ENCODE measurements around the gene NBEA. TPM values are rescaled to one million over a fixed set of nuclear protein-coding genes. Genes with fewer than 3 reads are reported as not detected.

Gene NBEA
- total RNA-seq, 2 donors from 2014 or later: 17.5 to 24.7 TPM

DNA sequence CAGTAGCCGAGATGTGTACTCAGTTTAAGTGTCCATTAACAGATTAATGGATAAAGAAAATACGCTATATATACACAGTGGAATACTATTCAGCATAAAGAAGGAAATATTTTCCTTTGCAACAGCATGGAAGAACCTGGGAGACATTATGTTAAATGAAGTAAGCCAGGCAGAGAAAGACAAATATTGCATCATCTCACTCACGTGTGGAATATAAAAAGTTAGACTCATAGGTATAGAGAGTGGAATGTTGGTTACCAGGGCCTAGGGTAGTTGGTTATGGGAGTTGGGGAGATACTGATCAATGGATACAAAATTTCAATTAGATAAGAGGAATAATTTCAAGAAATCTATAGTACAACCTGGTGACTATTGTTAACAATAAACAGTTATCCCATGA, 324.3 kb downstream of the NBEA start:
- peaks cover 0 to 7% of the 10 kb centered on the region in 2 donors for H3K9me3 ChIP-seq
- H3K36me3 ChIP-seq: no peaks in the 10 kb centered on the region
- H3K27ac ChIP-seq: no peak overlapping the region
- TF ChIP-seq CTCF (IDR thresholded peaks at IDR 0.05): no peak
- no peaks in the 10 kb centered on the region for H3K27me3 ChIP-seq
- H3K4me1 ChIP-seq: no peaks in the 10 kb centered on the region
- H3K4me3 ChIP-seq: no peak overlapping the region
- no peak for DNase-seq (ENCODE audit: low spot score)

GRCh38 chr13:35278917-35279316, 336.8 kb downstream of the NBEA start:
- H3K36me3 ChIP-seq: no peaks in the 10 kb centered on the region
- no peak for TF ChIP-seq CTCF (IDR thresholded peaks at IDR 0.05)
- H3K4me3 ChIP-seq: no peak overlapping the region
- no peaks in the 10 kb centered on the region for H3K27me3 ChIP-seq
- no peaks in the 10 kb centered on the region for H3K9me3 ChIP-seq
- no peak overlapping the region for H3K27ac ChIP-seq
- DNase-seq (ENCODE audit: low spot score): no peak
- no peaks in the 10 kb centered on the region for H3K4me1 ChIP-seq

- no peak for DNase-seq (ENCODE audit: low spot score)
- Histone ChIP-seq H3K9me3 (no peaks in the 10 kb centered on the region), H3K4me3 (no peak overlapping the region), H3K36me3 (no peaks in the 10 kb centered on the region), H3K4me1 (no peaks in the 10 kb centered on the region), H3K27me3 (no peaks in the 10 kb centered on the region), H3K27ac (no peak overlapping the region)
- no peak for TF ChIP-seq CTCF (IDR thresholded peaks at IDR 0.05)
These were observed 337.4 kb downstream of the NBEA start for GRCh38 chr13:35279500-35279899.

GRCh38 chr13:35283856-35284255, 341.8 kb downstream of the NBEA start:
- Histone ChIP-seq H3K9me3 (no peaks in the 10 kb centered on the region), H3K4me1 (no peaks in the 10 kb centered on the region), H3K36me3 (no peaks in the 10 kb centered on the region), H3K4me3 (no peak overlapping the region), H3K27me3 (no peaks in the 10 kb centered on the region), H3K27ac (no peak overlapping the region)
- TF ChIP-seq CTCF (IDR thresholded peaks at IDR 0.05): no peak
- DNase-seq (ENCODE audit: low spot score): no peak

GRCh38 chr13:35285677-35286076, 343.6 kb downstream of the NBEA start:
- no peak for TF ChIP-seq CTCF (IDR thresholded peaks at IDR 0.05)
- DNase-seq (ENCODE audit: low spot score): no peak
- Histone ChIP-seq H3K27me3 (no peaks in the 10 kb centered on the region), H3K9me3 (no peaks in the 10 kb centered on the region), H3K4me1 (no peaks in the 10 kb centered on the region), H3K27ac (no peak overlapping the region), H3K36me3 (no peaks in the 10 kb centered on the region), H3K4me3 (no peak overlapping the region)

DNA sequence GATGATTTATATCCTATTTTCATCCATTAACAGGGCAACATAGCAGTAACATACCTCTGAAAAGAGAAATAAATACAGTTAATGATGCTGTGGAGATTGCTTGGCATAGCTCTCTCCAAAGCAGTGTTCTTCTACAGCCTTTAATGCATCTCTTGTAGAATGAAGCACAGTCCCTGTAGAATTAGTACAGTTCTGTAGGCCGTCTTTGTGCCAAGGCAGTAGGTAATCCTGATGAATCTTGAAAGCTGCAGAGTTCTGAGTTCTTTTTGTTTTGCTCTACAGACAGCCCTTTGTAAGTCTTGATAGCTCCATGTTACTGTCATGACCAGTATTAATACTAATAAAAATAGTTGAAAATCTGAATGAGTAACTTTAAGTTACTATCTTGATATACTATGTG, 350.3 kb downstream of the NBEA start:
- H3K36me3 ChIP-seq: no peaks in the 10 kb centered on the region
- no peak overlapping the region for H3K27ac ChIP-seq
- no peaks in the 10 kb centered on the region for H3K4me1 ChIP-seq
- H3K4me3 ChIP-seq: no peak overlapping the region
- no peaks in the 10 kb centered on the region for H3K27me3 ChIP-seq
- no peak for DNase-seq (ENCODE audit: low spot score)
- H3K9me3 ChIP-seq: no peaks in the 10 kb centered on the region
- no peak for TF ChIP-seq CTCF (IDR thresholded peaks at IDR 0.05)

Data from right atrium auricular region (tissue), 2 donors.